Gastroesophageal sphincter (tissue), 3 donors: ENCODE results near the gene ADM2.

Experiments
- EP300 ChIP-seq: sonication (generic); formaldehyde crosslinking; IDR thresholded peaks from one replicate; pipeline ENCODE4 v1.6.1; 2017; ENCODE audit warnings: antibody characterized with exemption, mild to moderate bottlenecking
- POLR2A ChIP-seq, 2 donors: fragments of 450-650 bp; IDR thresholded peaks; one replicate each; pipeline ENCODE4 v1.6.1; 2017; ENCODE audit warnings: antibody characterized with exemption in 2 of 2, mild to moderate bottlenecking in 2 of 2, moderate library complexity in 1 of 2
- POLR2AphosphoS5 ChIP-seq: sonication (generic); formaldehyde crosslinking; IDR thresholded peaks from one replicate; pipeline ENCODE4 v1.6.1; 2017; ENCODE audit warnings: antibody characterized with exemption
- TF ChIP-seq, protein P1 (sequence below), 4 experiments: fragments of 200-600 bp in 2 of 4; fragments of 450-650 bp in 2 of 4; sonication (generic) in 1 of 4; IDR thresholded peaks; one replicate each; pipeline ENCODE4 v1.5.1; 2017 to 2019; ENCODE audit warnings: antibody characterized with exemption in 4 of 4, mild to moderate bottlenecking in 2 of 4, moderate library complexity in 2 of 4

- TF ChIP-seq, protein P1, sequence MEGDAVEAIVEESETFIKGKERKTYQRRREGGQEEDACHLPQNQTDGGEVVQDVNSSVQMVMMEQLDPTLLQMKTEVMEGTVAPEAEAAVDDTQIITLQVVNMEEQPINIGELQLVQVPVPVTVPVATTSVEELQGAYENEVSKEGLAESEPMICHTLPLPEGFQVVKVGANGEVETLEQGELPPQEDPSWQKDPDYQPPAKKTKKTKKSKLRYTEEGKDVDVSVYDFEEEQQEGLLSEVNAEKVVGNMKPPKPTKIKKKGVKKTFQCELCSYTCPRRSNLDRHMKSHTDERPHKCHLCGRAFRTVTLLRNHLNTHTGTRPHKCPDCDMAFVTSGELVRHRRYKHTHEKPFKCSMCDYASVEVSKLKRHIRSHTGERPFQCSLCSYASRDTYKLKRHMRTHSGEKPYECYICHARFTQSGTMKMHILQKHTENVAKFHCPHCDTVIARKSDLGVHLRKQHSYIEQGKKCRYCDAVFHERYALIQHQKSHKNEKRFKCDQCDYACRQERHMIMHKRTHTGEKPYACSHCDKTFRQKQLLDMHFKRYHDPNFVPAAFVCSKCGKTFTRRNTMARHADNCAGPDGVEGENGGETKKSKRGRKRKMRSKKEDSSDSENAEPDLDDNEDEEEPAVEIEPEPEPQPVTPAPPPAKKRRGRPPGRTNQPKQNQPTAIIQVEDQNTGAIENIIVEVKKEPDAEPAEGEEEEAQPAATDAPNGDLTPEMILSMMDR (IDR thresholded peaks at IDR 0.05): no peak
- TF ChIP-seq POLR2A (IDR thresholded peaks at IDR 0.05) (no peak), EP300 (no peak), POLR2AphosphoS5 (no peak)
Measured at GRCh38 chr22:50467341-50467740, 14.0 kb upstream of the ADM2 start.
